ENCODE results near the gene WDR59. TPM values are rescaled to one million over a fixed set of nuclear protein-coding genes. Genes with fewer than 3 reads are reported as not detected.

The WDR59 gene
- total RNA-seq, 6 experiments from 2014 or later: 32.1 to 39.8 (median 37.3) TPM

DNA sequence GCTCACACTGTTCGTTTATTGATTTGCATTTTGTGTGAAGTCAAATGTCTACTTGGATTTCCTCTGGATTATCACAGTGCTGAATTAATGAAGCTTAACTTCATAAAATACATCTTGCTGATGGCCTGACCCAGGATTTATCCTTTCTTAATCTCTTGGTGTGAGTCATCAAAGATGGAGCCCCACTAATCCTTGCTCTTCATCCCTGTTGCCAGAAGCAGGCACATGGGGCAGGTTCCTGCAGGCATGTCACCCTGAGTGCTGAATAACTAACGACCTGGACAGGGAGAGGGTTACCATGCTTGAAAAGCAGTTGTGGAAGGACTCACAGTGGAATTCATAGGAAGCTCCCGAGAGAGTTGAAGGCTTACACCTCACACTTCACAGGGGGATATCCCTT is 154.3 kb downstream of the WDR59 start:
- TF ChIP-seq, protein P1, sequence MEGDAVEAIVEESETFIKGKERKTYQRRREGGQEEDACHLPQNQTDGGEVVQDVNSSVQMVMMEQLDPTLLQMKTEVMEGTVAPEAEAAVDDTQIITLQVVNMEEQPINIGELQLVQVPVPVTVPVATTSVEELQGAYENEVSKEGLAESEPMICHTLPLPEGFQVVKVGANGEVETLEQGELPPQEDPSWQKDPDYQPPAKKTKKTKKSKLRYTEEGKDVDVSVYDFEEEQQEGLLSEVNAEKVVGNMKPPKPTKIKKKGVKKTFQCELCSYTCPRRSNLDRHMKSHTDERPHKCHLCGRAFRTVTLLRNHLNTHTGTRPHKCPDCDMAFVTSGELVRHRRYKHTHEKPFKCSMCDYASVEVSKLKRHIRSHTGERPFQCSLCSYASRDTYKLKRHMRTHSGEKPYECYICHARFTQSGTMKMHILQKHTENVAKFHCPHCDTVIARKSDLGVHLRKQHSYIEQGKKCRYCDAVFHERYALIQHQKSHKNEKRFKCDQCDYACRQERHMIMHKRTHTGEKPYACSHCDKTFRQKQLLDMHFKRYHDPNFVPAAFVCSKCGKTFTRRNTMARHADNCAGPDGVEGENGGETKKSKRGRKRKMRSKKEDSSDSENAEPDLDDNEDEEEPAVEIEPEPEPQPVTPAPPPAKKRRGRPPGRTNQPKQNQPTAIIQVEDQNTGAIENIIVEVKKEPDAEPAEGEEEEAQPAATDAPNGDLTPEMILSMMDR (IDR thresholded peaks at IDR 0.05): no peak
- Mint-ChIP-seq H3K4me3 (no peak overlapping the region), H3K9me3 (peaks cover 9% of the 10 kb centered on the region), H3K36me3 (ENCODE audit: low read depth) (peaks cover 9% of the 10 kb centered on the region; the same call in 1 of the 2 replicates), H3K27ac (no peak overlapping the region), H3K4me1 (ENCODE audit: low read depth) (no peaks in the 10 kb centered on the region), H3K27me3 (ENCODE audit: insufficient read depth) (peaks cover 18% of the 10 kb centered on the region)
- DNase-seq: no peak

DNA sequence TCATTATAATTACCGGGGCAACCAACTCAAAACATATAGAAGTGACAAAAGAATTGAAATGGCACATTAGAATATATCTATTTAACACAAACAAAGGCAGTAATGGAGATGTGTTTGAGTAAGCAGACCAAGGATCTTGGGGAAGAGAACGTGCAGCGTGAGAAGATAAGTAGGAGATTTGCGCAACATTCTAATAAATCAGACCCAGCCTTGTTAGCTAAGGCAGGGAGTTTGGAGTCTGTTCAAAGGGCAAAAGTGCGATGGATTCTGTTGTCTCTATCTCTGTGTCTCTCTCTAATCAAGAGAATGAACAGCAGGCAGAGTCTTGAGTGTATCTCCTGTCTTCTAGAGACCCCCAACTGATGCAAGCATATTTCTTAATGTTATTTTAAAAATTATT is 155.3 kb downstream of the WDR59 start:
- DNase-seq: no peak
- H3K36me3 Mint-ChIP-seq (ENCODE audit: low read depth): peaks cover 9% of the 10 kb centered on the region; the same call in 1 of the 2 replicates
- H3K27me3 Mint-ChIP-seq (ENCODE audit: insufficient read depth): peaks cover 13% of the 10 kb centered on the region
- TF ChIP-seq, protein P1 (IDR thresholded peaks at IDR 0.05): no peak
- H3K4me3 Mint-ChIP-seq: no peak overlapping the region
- no peaks in the 10 kb centered on the region for H3K4me1 Mint-ChIP-seq (ENCODE audit: low read depth)
- no peak overlapping the region for H3K27ac Mint-ChIP-seq
- peaks cover 9% of the 10 kb centered on the region for H3K9me3 Mint-ChIP-seq

DNA sequence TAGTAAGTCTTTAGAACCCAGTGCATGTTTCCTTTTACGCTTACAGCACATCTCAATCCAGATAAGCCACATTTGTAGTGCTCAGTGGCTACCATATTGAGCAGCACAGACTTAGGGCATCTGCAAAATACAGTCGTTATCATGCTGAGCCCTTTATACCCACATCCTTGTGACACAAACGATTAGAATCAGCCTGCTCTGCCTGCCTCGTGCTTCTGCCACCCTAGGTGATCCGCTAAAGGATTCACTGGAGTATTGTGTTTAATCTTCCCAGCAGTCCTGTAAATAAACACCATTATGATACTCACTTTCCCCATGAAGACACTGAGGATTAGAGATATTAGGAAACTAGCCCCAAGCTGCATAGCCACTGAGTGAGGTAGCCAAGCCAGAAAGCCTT is 159.0 kb downstream of the WDR59 start:
- Mint-ChIP-seq H3K36me3 (ENCODE audit: low read depth) (peaks cover 9% of the 10 kb centered on the region; the same call in 1 of the 2 replicates), H3K27ac (no peak overlapping the region), H3K9me3 (peaks cover 9% of the 10 kb centered on the region), H3K4me3 (no peak overlapping the region), H3K4me1 (ENCODE audit: low read depth) (no peaks in the 10 kb centered on the region), H3K27me3 (ENCODE audit: insufficient read depth) (peaks cover 18% of the 10 kb centered on the region)
- TF ChIP-seq, protein P1 (IDR thresholded peaks at IDR 0.05): no peak
- no peak for DNase-seq

DNA sequence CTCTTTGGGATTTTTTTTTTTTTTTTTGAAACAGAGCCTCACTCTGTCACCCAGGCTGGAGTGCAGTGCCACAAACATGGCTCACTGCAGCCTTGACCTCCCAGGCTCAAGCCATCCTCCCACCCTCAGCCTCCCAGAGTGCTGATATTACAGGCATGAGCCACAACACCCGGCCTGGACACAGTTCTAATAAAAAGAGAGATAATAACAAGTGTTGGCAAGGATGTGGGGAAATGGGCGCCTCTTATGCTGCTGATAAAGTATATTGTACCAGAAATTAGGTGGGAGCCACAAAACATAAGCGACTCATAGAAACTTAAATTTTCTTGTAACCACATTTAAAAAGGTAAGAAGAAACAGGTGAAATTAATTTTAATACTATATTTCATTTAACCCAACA is 159.9 kb downstream of the WDR59 start:
- no peak overlapping the region for H3K4me3 Mint-ChIP-seq
- H3K9me3 Mint-ChIP-seq: peaks cover 9% of the 10 kb centered on the region
- H3K27me3 Mint-ChIP-seq (ENCODE audit: insufficient read depth): peaks cover 18% of the 10 kb centered on the region
- TF ChIP-seq, protein P1 (IDR thresholded peaks at IDR 0.05): no peak
- H3K27ac Mint-ChIP-seq: no peak overlapping the region
- H3K4me1 Mint-ChIP-seq (ENCODE audit: low read depth): no peaks in the 10 kb centered on the region
- peaks cover 9% of the 10 kb centered on the region; the same call in 1 of the 2 replicates for H3K36me3 Mint-ChIP-seq (ENCODE audit: low read depth)
- no peak for DNase-seq

Other genes with a start within 250 kb of the WDR59 start
- not detected for gene FA2H, start 210.3 kb downstream of the WDR59 start, total RNA-seq (2021; fragmentation: NEBNext Ultra II Directional; extraction: Animal tissue kit (Norgen Biotek cat#: 25700))
- 10 to 100 TPM; 21.7 to 31.3 (median 28.0) TPM for gene ZNRF1, start 13.9 kb upstream of the WDR59 start, total RNA-seq (2021; fragmentation: NEBNext Ultra II Directional; extraction: Animal tissue kit (Norgen Biotek cat#: 25700))
- gene LDHD, start 131.7 kb upstream of the WDR59 start, total RNA-seq (2021; fragmentation: NEBNext Ultra II Directional; extraction: Animal tissue kit (Norgen Biotek cat#: 25700)): 1 to 10 TPM in 2 of 6 experiments, under 1 TPM in 4; 0.58 to 2.0 (median 0.77) TPM
- gene ZFP1, start 163.4 kb upstream of the WDR59 start, total RNA-seq (2021; fragmentation: NEBNext Ultra II Directional; extraction: Animal tissue kit (Norgen Biotek cat#: 25700)): 10 to 100 TPM; 10.1 to 13.0 (median 11.8) TPM
- not detected for gene CTRB2, start 222.0 kb upstream of the WDR59 start, total RNA-seq (2021; fragmentation: NEBNext Ultra II Directional; extraction: Animal tissue kit (Norgen Biotek cat#: 25700))
- not detected for gene CTRB1, start 233.9 kb upstream of the WDR59 start, total RNA-seq (2021; fragmentation: NEBNext Ultra II Directional; extraction: Animal tissue kit (Norgen Biotek cat#: 25700))